ENCODE measurements around the gene MYOCD. TPM values are rescaled to one million over a fixed set of nuclear protein-coding genes. Genes with fewer than 3 reads are reported as not detected.

MYOCD gene
- total RNA-seq, 3 donors from 2014 or later: 0.64 to 2.6 (median 1.5) TPM

GRCh38 chr17:12643822-12644221, 21.9 kb upstream of the MYOCD start:
- DNase-seq (ENCODE audit: low spot score in 2 of 2): no peak
- Histone ChIP-seq H3K36me3 (no peaks in the 10 kb centered on the region), H3K27me3 (peaks cover 0 to 8% of the 10 kb centered on the region in 2 donors), H3K9me3 (no peaks in the 10 kb centered on the region), H3K27ac (no peak overlapping the region), H3K4me3 (no peak overlapping the region), H3K4me1 (no peaks in the 10 kb centered on the region)
- intact Hi-C loops (cut with DNase I; ENCODE audit: low total_unique reads): no loop called here
- TF ChIP-seq POLR2AphosphoS5 (IDR thresholded peaks at IDR 0.05) (no peak), POLR2A (IDR thresholded peaks at IDR 0.05) (no peak)
- TF ChIP-seq, protein P1, sequence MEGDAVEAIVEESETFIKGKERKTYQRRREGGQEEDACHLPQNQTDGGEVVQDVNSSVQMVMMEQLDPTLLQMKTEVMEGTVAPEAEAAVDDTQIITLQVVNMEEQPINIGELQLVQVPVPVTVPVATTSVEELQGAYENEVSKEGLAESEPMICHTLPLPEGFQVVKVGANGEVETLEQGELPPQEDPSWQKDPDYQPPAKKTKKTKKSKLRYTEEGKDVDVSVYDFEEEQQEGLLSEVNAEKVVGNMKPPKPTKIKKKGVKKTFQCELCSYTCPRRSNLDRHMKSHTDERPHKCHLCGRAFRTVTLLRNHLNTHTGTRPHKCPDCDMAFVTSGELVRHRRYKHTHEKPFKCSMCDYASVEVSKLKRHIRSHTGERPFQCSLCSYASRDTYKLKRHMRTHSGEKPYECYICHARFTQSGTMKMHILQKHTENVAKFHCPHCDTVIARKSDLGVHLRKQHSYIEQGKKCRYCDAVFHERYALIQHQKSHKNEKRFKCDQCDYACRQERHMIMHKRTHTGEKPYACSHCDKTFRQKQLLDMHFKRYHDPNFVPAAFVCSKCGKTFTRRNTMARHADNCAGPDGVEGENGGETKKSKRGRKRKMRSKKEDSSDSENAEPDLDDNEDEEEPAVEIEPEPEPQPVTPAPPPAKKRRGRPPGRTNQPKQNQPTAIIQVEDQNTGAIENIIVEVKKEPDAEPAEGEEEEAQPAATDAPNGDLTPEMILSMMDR (IDR thresholded peaks at IDR 0.05): no peak

- intact Hi-C loops (cut with DNase I; ENCODE audit: low total_unique reads): no loop called here
- no peak for DNase-seq (ENCODE audit: low spot score in 2 of 2)
- H3K27me3 ChIP-seq: peaks cover 0 to 10% of the 10 kb centered on the region in 2 donors
- no peaks in the 10 kb centered on the region for H3K36me3 ChIP-seq
- no peak overlapping the region for H3K4me3 ChIP-seq
- H3K9me3 ChIP-seq: no peaks in the 10 kb centered on the region
- H3K27ac ChIP-seq: no peak overlapping the region
- TF ChIP-seq, protein P1 (IDR thresholded peaks at IDR 0.05): no peak
- no peak for TF ChIP-seq POLR2A (IDR thresholded peaks at IDR 0.05)
- TF ChIP-seq POLR2AphosphoS5 (IDR thresholded peaks at IDR 0.05): no peak
- H3K4me1 ChIP-seq: no peaks in the 10 kb centered on the region
Observed at GRCh38 chr17:12644623-12645022, 21.1 kb upstream of the MYOCD start.

- Histone ChIP-seq H3K36me3 (no peaks in the 10 kb centered on the region), H3K4me1 (no peaks in the 10 kb centered on the region), H3K9me3 (no peaks in the 10 kb centered on the region), H3K27ac (no peak overlapping the region), H3K4me3 (no peak overlapping the region), H3K27me3 (peaks cover 0 to 18% of the 10 kb centered on the region in 2 donors)
- TF ChIP-seq, protein P1 (IDR thresholded peaks at IDR 0.05): no peak
- TF ChIP-seq POLR2A (IDR thresholded peaks at IDR 0.05) (no peak), POLR2AphosphoS5 (IDR thresholded peaks at IDR 0.05) (no peak)
- intact Hi-C loops (cut with DNase I; ENCODE audit: low total_unique reads): no loop called here
- no peak for DNase-seq (ENCODE audit: low spot score in 2 of 2)
Observed at GRCh38 chr17:12646761-12647422, 18.8 kb upstream of the MYOCD start.

DNA sequence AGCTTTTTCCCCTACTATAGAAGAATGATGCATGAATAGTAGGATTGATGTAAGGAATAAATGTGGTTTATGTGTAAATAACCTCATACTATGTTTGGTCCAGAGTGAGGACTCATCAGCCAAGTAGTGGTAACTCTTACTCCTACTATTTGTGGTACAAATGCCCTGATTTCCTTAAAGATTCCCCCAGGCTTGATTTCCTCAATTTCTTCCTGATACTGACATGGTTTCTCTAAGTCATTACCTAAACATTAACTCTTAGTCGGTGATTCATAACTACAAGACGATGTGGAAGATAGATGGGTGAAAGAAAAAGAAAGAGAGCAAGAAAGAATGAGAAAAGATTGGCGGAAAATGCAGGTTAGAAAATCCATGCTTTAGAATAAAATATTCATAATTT, 17.2 kb upstream of the MYOCD start:
- Histone ChIP-seq H3K4me1 (no peaks in the 10 kb centered on the region), H3K27me3 (peaks cover 0 to 18% of the 10 kb centered on the region in 2 donors), H3K4me3 (no peak overlapping the region), H3K9me3 (no peaks in the 10 kb centered on the region), H3K27ac (no peak overlapping the region), H3K36me3 (no peaks in the 10 kb centered on the region)
- DNase-seq (ENCODE audit: low spot score in 2 of 2): no peak
- TF ChIP-seq POLR2A (IDR thresholded peaks at IDR 0.05) (no peak), POLR2AphosphoS5 (IDR thresholded peaks at IDR 0.05) (no peak)
- TF ChIP-seq, protein P1 (IDR thresholded peaks at IDR 0.05): no peak
- intact Hi-C loops (cut with DNase I; ENCODE audit: low total_unique reads): no loop called here

GRCh38 chr17:12655936-12656335, 9.8 kb upstream of the MYOCD start:
- Histone ChIP-seq H3K36me3 (no peaks in the 10 kb centered on the region), H3K4me1 (no peaks in the 10 kb centered on the region), H3K27me3 (peaks cover 0 to 2% of the 10 kb centered on the region in 2 donors), H3K9me3 (no peaks in the 10 kb centered on the region), H3K27ac (no peak overlapping the region), H3K4me3 (no peak overlapping the region)
- no peak for TF ChIP-seq POLR2A (IDR thresholded peaks at IDR 0.05)
- TF ChIP-seq, protein P1 (IDR thresholded peaks at IDR 0.05): no peak
- no peak for TF ChIP-seq POLR2AphosphoS5 (IDR thresholded peaks at IDR 0.05)
- DNase-seq (ENCODE audit: low spot score in 2 of 2): no peak
- intact Hi-C loops (cut with DNase I; ENCODE audit: low total_unique reads): no loop called here
